GM21529 (cell line): Measurements from ENCODE around the gene ADAMTS10.
"Not testable (repeated sequence)": the region's sequence is repeated elsewhere in the genome, so short reads cannot be mapped to it uniquely, and the experiment has no call there.

Experiments used
- ATAC-seq: cut with Tn5 transposase; IDR thresholded peaks from one replicate; pipeline ENCODE4 v1.9.1; 2021; ENCODE audit not compliant: unreplicated experiment

The ADAMTS10 gene

GRCh38 chr19:8610041-8610935 lies at the start of gene ADAMTS10:
TSS of gene ADAMTS10 (minus strand) at chr19:8610715. CDS start at chr19:8605710, 5,005 bp downstream.
- ATAC-seq, result no peak

- no peak for ATAC-seq
Observed at GRCh38 chr19:8659905-8660304, 49.4 kb upstream of the ADAMTS10 start.

GRCh38 chr19:8657869-8658268 lies 47.4 kb upstream of the ADAMTS10 start:
- ATAC-seq, result no peak

- ATAC-seq, result no peak
Observed at GRCh38 chr19:8655340-8655709, 44.8 kb upstream of the ADAMTS10 start.

DNA sequence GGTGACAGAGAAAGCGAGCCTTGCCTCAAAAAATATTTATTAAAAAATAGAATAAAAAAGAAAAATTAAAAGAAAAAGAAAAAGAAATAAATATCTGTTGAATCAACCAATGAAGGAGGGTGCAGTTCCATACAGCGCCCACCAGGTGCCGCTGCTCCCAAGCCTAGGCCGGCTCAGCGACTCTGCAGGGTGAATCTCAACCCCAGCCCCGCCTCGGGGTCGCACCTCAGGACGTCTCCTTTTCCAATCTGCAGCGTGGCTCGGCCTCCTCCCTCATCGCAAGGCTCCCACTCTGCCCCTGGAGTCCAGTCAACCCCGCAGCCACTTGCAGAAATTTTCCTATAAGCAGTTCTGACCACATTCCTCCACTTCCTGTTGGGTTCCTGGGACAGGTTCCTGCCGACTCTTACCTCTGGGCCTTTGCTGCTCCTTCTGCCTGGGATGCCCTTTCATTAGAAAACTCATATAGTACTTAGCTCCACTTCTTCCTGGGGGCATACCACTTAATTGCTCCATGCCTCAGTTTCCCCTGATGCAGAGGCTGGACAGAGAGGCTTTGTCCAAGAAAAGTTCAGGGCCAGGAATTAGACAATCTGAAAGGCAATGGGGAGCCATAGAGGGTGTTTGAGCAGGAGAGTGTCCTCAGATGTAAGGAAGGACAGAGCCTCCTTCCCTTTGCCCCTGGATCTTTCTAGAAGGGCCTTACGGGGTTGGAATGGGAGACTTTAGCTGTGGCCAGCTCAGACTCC lies 44.2 kb upstream of the ADAMTS10 start:
- no peak for ATAC-seq

- no peak for ATAC-seq
Observed at GRCh38 chr19:8648240-8648639, 37.7 kb upstream of the ADAMTS10 start.

GRCh38 chr19:8643860-8644653 lies 33.5 kb upstream of the ADAMTS10 start:
- no peak for ATAC-seq

DNA sequence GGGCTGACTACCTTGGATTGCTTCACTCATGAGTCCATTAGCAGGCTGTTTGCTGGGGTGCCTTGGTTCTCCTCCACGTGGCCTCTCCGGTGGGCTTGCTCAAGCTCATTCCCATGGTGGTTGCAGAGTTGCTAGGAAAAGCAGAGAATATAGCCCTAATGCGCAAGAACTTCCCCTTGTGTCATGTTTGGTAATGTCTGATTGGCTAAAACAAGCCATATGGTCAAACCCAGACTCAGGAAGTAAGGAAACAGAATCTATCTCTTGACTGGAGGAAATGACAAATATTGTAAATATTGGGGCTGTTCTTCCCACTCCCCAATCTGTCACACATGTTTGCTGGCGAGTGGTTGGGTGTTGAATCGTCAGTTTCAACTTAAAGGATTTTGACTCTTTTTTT lies 32.0 kb upstream of the ADAMTS10 start:
- no peak for ATAC-seq

- ATAC-seq, result no peak
Observed at GRCh38 chr19:8641908-8642547, 31.5 kb upstream of the ADAMTS10 start.

- no peak for ATAC-seq
Observed at GRCh38 chr19:8641221-8641907, 30.8 kb upstream of the ADAMTS10 start.

DNA sequence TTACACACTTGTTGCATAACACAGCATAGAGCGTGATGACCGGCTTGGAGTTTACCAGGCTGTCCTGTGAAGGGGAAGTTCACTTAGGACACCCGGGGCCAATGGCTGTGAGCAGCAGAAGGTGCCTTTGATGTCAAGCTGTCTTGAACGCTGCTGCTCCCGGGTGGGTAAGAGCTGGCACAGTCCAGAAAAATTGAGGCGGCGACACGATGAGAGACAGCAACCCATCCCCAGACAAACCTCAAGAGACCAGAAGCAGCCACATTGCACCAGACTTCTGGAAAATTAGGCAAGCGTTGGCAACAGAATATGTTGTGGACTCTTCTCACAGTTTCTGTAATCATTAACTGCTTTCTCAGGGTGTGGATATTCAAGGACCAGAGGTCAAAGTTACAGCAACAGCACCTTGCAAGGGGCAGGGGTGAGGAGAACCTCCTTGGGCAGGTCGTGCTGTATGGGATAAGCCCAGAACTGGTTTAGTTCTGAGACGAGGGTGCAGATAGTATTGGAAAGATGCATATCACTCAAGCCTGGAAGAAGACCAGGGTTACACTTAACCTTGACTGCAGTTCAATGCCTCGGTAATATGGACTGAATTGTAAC lies 30.0 kb upstream of the ADAMTS10 start:
- ATAC-seq, result no peak

GRCh38 chr19:8639821-8640401 lies 29.4 kb upstream of the ADAMTS10 start:
- ATAC-seq, result no peak

DNA sequence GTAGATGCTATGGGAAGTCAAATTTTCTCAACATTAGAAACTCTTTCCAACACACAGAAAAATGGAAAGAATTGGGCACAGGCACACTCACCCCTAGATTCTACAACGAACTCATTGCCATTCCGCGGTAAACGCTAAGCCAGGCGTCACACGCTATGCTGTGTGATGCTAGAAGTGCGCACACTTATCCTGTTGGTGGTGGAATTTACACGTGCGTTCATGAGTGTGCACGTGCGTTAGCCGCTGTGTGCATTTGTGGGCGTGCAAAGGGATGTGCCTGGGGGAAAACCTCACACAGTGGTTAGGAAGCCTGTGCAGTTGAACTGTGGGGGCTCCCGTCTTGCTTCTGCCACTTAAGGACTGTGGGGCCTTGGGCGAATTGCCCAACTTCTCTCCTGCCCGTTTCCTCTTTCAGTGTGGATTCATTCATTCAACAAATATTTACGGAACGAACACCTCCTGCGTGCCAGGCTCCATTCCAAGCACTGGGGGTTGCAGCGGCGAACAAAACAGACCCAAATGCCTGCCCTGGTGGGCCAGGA lies 27.6 kb upstream of the ADAMTS10 start:
- ATAC-seq, result no peak

GRCh38 chr19:8637070-8637469 lies 26.6 kb upstream of the ADAMTS10 start:
- not testable (repeated sequence) for ATAC-seq

DNA sequence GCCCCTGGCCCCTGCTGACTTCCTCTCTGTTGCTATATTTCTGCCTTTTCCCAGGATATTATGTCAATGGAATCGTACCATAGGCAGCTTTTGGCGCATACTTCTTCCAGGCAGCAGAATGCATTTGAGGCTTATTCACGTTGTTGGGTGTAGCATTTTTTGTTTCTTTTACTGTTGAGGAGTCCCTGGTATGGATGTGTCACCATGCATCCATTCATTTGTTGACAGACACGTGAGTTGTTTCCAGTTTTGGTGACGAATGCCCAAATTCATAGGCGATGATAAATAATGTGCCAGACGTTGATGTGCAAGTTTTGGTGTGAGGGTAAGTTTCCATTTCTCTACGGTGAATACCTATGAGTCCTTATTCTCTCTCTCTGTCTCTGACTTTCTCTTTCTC lies 24.9 kb upstream of the ADAMTS10 start:
- no peak for ATAC-seq

DNA sequence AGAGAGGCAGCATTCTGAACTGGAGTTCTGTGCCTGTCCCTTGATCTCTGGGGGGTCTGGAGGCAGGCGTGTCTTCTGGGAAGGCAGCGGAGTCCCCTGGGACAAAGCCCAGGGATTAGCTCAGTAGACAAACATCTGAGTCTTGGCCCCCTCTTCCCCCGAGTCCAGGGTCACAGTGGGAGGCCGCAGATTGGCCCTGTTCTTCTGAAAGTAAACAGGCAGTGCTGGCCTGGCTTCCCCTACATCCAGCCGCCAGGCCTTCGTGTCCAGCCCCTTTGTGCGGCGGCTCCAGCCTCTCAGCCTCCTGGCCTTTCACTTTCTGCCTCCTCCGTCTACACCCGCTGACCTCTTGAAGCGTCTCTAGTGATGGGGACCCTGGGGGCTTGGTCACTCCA lies 20.9 kb upstream of the ADAMTS10 start:
- no peak for ATAC-seq

DNA sequence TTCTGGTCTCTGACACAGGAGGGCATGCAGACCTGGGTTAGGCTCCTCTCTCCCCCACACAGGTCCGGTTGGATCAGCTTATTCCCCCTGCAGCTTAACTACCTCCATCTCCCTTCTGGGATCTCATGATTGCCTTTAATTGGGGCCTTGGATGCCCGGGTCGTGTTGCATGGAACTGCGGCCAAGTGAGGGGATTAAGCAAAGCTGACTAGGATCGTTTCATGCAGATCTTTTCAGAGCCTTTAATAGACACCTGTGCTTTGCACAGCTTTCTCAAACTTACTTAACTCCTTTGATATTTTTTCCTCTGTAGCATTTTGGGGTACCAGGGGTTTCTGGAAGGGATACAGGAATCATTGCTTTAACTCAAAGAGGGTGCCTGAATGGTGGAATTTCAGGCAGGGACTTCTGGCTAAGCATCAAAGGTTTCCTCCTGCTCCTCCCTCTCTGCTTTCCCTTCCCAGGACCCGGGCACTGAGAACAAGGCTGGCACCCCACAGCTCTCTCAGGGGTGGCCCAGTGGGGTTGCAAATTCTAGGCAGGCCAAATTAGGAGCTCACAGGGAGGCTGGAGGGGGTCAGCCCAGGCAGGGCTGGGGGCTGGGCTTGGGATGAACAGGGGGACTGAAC lies 20.4 kb upstream of the ADAMTS10 start:
- ATAC-seq, result no peak

DNA sequence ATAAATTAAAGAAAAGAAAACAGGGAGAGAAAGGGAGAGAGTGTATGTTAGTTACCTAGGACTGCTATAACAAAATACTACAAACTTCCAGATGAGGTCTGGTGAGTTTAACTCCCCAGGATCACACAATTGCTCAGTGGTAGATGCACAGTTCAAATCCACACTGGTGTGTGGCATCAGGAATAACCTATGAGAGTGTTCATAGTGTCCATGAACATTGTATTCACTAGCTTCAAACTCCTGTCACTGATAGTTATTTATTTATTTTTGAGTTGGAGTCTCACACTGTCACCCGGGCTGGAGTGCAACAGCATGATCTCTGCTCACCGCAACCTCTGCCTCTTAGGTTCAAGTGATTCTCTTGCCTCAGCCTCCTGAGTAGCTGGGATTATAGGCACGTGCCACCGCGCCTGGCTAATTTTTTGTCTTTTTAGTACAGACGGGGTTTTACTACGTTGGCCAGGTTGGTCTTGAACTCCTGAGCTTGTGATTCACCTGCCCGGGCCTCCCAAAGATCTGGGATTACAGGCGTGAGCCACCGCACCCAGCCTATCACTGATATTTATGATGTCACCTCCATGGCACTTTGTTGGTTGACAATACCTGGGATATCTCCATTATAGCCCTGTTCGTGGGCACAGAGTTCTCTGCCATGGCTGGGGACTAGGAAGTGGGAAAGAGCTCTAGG lies 19.6 kb upstream of the ADAMTS10 start, which contains the start of gene NFILZ:
Gene NFILZ (plus strand): TSS at position 638 of the 688 bp plus-strand sequence. CDS start 46,133 bp downstream, outside the sequence.
- ATAC-seq, result no peak
